ENCODE measurements around the gene ZNF354C.

ZNF354C gene

DNA sequence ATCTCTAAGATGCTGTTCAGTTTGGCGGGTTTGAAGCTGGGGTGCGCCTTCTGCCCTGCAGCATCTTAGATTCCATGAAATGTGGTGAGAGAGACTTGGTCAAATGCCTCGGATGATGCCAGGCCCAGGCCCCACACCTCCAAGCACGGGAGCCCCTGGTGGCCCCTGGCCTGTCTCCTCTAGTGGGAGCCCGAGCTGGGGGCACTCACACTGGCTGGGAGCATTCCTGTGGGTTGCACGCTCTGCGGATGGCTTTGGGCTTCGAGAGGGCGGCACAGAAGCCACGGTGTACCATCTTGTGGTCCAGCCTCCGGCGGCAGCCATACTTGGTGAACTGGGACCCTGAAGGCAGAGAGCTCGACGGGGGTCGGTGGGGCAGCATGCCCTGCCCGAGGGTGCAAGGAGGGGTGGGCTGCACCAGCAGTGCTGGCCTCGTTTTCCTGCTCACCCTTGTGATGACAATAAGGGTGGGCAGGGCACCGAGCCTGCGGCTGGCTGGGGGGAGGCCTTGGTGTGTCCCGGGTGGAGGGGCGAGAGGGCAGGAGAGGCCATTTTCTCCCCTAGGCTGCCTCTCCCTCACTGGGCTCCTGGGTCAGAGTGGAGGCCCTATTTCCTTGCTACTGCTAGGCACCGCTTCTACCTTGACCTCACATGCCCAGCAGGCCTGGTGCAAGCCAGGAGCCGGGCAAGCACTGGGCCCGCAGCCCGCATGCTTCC is 65.8 kb downstream of the ZNF354C start:
- ATAC-seq, result no peak
- TF ChIP-seq ZNF565 (CRISPR knock-in tag; conservative IDR thresholded peaks at IDR 0.05; ENCODE audit: low read depth), result no peak
- no peak for TF ChIP-seq OSR1 (CRISPR knock-in tag; IDR thresholded peaks at IDR 0.05)
- TF ChIP-seq ZFP30 (CRISPR knock-in tag; IDR thresholded peaks at IDR 0.05), result no peak
- TF ChIP-seq ZNF8 (CRISPR knock-in tag; IDR thresholded peaks at IDR 0.05), result no peak
- TF ChIP-seq, protein P1, sequence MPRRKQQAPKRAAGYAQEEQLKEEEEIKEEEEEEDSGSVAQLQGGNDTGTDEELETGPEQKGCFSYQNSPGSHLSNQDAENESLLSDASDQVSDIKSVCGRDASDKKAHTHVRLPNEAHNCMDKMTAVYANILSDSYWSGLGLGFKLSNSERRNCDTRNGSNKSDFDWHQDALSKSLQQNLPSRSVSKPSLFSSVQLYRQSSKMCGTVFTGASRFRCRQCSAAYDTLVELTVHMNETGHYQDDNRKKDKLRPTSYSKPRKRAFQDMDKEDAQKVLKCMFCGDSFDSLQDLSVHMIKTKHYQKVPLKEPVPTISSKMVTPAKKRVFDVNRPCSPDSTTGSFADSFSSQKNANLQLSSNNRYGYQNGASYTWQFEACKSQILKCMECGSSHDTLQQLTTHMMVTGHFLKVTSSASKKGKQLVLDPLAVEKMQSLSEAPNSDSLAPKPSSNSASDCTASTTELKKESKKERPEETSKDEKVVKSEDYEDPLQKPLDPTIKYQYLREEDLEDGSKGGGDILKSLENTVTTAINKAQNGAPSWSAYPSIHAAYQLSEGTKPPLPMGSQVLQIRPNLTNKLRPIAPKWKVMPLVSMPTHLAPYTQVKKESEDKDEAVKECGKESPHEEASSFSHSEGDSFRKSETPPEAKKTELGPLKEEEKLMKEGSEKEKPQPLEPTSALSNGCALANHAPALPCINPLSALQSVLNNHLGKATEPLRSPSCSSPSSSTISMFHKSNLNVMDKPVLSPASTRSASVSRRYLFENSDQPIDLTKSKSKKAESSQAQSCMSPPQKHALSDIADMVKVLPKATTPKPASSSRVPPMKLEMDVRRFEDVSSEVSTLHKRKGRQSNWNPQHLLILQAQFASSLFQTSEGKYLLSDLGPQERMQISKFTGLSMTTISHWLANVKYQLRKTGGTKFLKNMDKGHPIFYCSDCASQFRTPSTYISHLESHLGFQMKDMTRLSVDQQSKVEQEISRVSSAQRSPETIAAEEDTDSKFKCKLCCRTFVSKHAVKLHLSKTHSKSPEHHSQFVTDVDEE (CRISPR knock-in tag; IDR thresholded peaks at IDR 0.05), result no peak
- TF ChIP-seq, protein P2, sequence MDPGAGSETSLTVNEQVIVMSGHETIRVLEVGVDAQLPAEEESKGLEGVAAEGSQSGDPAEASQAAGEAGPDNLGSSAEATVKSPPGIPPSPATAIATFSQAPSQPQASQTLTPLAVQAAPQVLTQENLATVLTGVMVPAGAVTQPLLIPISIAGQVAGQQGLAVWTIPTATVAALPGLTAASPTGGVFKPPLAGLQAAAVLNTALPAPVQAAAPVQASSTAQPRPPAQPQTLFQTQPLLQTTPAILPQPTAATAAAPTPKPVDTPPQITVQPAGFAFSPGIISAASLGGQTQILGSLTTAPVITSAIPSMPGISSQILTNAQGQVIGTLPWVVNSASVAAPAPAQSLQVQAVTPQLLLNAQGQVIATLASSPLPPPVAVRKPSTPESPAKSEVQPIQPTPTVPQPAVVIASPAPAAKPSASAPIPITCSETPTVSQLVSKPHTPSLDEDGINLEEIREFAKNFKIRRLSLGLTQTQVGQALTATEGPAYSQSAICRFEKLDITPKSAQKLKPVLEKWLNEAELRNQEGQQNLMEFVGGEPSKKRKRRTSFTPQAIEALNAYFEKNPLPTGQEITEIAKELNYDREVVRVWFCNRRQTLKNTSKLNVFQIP (CRISPR knock-in tag; IDR thresholded peaks at IDR 0.05; ENCODE audit: borderline replicate concordance, low read depth), result no peak
- no peak for TF ChIP-seq ZC3H10 (CRISPR knock-in tag; IDR thresholded peaks at IDR 0.05)
- no peak for TF ChIP-seq RARB (CRISPR knock-in tag; IDR thresholded peaks at IDR 0.05)

DNA sequence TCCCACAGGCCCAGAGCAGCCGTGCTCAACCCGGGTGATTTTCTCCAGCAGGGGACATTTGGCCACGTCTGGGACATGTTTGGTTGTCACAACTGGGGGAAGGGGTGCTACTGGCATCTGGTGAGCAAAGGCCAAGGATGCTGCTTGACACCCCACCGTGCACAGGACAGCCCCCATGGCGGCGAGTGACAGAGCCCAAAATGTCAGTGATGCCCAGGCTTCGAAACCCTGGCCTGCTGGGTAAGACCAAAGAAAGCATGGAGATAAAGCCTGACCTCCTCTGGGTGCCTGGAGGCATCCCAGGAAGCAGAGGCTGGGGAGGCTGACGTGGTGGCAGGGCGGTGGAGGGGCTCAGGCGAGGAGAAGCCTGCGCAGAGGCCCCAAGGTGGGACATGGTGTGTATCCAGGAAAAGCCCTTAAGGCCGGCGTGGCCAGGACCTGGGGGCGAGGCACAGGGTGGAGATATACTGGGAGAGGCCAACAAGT is 66.4 kb downstream of the ZNF354C start:
- ATAC-seq, result no peak
- no peak for TF ChIP-seq ZFP30 (CRISPR knock-in tag; IDR thresholded peaks at IDR 0.05)
- TF ChIP-seq, protein P3, sequence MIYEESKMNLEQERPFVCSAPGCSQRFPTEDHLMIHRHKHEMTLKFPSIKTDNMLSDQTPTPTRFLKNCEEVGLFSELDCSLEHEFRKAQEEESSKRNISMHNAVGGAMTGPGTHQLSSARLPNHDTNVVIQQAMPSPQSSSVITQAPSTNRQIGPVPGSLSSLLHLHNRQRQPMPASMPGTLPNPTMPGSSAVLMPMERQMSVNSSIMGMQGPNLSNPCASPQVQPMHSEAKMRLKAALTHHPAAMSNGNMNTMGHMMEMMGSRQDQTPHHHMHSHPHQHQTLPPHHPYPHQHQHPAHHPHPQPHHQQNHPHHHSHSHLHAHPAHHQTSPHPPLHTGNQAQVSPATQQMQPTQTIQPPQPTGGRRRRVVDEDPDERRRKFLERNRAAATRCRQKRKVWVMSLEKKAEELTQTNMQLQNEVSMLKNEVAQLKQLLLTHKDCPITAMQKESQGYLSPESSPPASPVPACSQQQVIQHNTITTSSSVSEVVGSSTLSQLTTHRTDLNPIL (CRISPR knock-in tag; IDR thresholded peaks at IDR 0.05; ENCODE audit: low read depth), result no peak
- TF ChIP-seq, protein P4, sequence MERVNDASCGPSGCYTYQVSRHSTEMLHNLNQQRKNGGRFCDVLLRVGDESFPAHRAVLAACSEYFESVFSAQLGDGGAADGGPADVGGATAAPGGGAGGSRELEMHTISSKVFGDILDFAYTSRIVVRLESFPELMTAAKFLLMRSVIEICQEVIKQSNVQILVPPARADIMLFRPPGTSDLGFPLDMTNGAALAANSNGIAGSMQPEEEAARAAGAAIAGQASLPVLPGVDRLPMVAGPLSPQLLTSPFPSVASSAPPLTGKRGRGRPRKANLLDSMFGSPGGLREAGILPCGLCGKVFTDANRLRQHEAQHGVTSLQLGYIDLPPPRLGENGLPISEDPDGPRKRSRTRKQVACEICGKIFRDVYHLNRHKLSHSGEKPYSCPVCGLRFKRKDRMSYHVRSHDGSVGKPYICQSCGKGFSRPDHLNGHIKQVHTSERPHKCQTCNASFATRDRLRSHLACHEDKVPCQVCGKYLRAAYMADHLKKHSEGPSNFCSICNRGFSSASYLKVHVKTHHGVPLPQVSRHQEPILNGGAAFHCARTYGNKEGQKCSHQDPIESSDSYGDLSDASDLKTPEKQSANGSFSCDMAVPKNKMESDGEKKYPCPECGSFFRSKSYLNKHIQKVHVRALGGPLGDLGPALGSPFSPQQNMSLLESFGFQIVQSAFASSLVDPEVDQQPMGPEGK (CRISPR knock-in tag; IDR thresholded peaks at IDR 0.05; ENCODE audit: borderline replicate concordance), result no peak
- TF ChIP-seq PPARA (CRISPR knock-in tag; IDR thresholded peaks at IDR 0.05; ENCODE audit: borderline replicate concordance), result no peak
- TF ChIP-seq ZNF8 (CRISPR knock-in tag; IDR thresholded peaks at IDR 0.05), result no peak
- no peak for TF ChIP-seq ISL1 (CRISPR knock-in tag; IDR thresholded peaks at IDR 0.05)
- TF ChIP-seq OSR1 (CRISPR knock-in tag; IDR thresholded peaks at IDR 0.05), result no peak
- TF ChIP-seq TOX (CRISPR knock-in tag; IDR thresholded peaks at IDR 0.05; ENCODE audit: borderline replicate concordance), result no peak
- no peak for TF ChIP-seq CSDC2 (CRISPR knock-in tag; IDR thresholded peaks at IDR 0.05)
- TF ChIP-seq ARNTL (CRISPR knock-in tag; IDR thresholded peaks at IDR 0.05; ENCODE audit: borderline replicate concordance, low read depth), result no peak
- no peak for TF ChIP-seq ZNF565 (CRISPR knock-in tag; conservative IDR thresholded peaks at IDR 0.05; ENCODE audit: low read depth)
- TF ChIP-seq BACH2 (CRISPR knock-in tag; IDR thresholded peaks at IDR 0.05; ENCODE audit: borderline replicate concordance), result no peak
- no peak for TF ChIP-seq ZC3H10 (CRISPR knock-in tag; IDR thresholded peaks at IDR 0.05)
- TF ChIP-seq RARB (CRISPR knock-in tag; IDR thresholded peaks at IDR 0.05), result no peak
- TF ChIP-seq, protein P5, sequence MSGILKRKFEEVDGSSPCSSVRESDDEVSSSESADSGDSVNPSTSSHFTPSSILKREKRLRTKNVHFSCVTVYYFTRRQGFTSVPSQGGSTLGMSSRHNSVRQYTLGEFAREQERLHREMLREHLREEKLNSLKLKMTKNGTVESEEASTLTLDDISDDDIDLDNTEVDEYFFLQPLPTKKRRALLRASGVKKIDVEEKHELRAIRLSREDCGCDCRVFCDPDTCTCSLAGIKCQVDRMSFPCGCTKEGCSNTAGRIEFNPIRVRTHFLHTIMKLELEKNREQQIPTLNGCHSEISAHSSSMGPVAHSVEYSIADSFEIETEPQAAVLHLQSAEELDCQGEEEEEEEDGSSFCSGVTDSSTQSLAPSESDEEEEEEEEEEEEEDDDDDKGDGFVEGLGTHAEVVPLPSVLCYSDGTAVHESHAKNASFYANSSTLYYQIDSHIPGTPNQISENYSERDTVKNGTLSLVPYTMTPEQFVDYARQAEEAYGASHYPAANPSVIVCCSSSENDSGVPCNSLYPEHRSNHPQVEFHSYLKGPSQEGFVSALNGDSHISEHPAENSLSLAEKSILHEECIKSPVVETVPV (CRISPR knock-in tag; IDR thresholded peaks at IDR 0.05), result no peak
- no peak for TF ChIP-seq SNAI2 (CRISPR knock-in tag; IDR thresholded peaks at IDR 0.05)
- no peak for TF ChIP-seq ESRRG (CRISPR knock-in tag; IDR thresholded peaks at IDR 0.05)
- TF ChIP-seq ZFP3 (CRISPR knock-in tag; IDR thresholded peaks at IDR 0.05), result no peak
- no peak for TF ChIP-seq TCF4 (CRISPR knock-in tag; IDR thresholded peaks at IDR 0.05; ENCODE audit: borderline replicate concordance)
